Neuronal stem cell (in vitro differentiated cells): ENCODE measurements around the gene GALC.

Experiments
- DNase-seq: peaks from one replicate; pipeline ENCODE4 v3.0.0-alpha.2; 2013; ENCODE audit warnings: low spot score
- H2AFZ ChIP-seq: one replicate; pipeline ENCODE4 v1.6.1; 2013; ENCODE audit warnings: mild to moderate bottlenecking, low read length, inconsistent platforms
- H2AK5ac ChIP-seq: 2 replicates; pipeline ENCODE4 v1.6.1; 2013; ENCODE audit warnings: low read depth, mild to moderate bottlenecking, inconsistent platforms, low read length, moderate library complexity, mixed read lengths
- H2BK120ac ChIP-seq: 2 replicates; pipeline ENCODE4 v1.6.1; 2013; ENCODE audit warnings: low read depth, mild to moderate bottlenecking, inconsistent platforms, low read length, moderate library complexity, mixed read lengths
- H2BK12ac ChIP-seq: one replicate; pipeline ENCODE4 v1.6.1; 2013; ENCODE audit warnings: low read length, inconsistent platforms
- H2BK15ac ChIP-seq: 2 replicates; pipeline ENCODE4 v1.6.1; 2013; ENCODE audit warnings: mild to moderate bottlenecking, low read length, inconsistent platforms, mixed read lengths
- H2BK5ac ChIP-seq: one replicate; pipeline ENCODE4 v1.6.1; 2013; ENCODE audit warnings: inconsistent platforms, mild to moderate bottlenecking, low read length, moderate library complexity
- H3K14ac ChIP-seq: one replicate; pipeline ENCODE4 v1.6.1; 2013; ENCODE audit warnings: low read length, inconsistent platforms
- H3K18ac ChIP-seq: 2 replicates; pipeline ENCODE4 v1.6.1; 2013; ENCODE audit warnings: low read length, inconsistent platforms
- H3K23ac ChIP-seq: 2 replicates; pipeline ENCODE4 v1.6.1; 2013; ENCODE audit warnings: low read depth, mild to moderate bottlenecking, mixed read lengths, low read length, inconsistent platforms; ENCODE audit not compliant: poor library complexity
- H3K27ac ChIP-seq: replicated peaks from 3 replicates; pipeline ENCODE4 v1.5.1; 2013; ENCODE audit warnings: low read length, inconsistent platforms
- H3K27me3 ChIP-seq, 3 experiments: 2 replicates each; pipeline ENCODE4 v1.6.1; 2013; ENCODE audit warnings: low read length in 3 of 3, mild to moderate bottlenecking in 2 of 3, inconsistent platforms in 1 of 3, low read depth in 1 of 3, mixed read lengths in 1 of 3, moderate library complexity in 1 of 3; ENCODE audit not compliant: control insufficient read depth in 3 of 3, insufficient read depth in 3 of 3
- H3K36me3 ChIP-seq, 2 donors: replicated peaks in 1 of 2; 2 replicates each; pipeline ENCODE4 v1.6.1; 2013; ENCODE audit warnings: low read length in 2 of 2; ENCODE audit not compliant: control insufficient read depth in 2 of 2, insufficient read depth in 2 of 2
- H3K4ac ChIP-seq: 2 replicates; pipeline ENCODE4 v1.6.1; 2013; ENCODE audit warnings: inconsistent platforms, mild to moderate bottlenecking, low read length, moderate library complexity
- H3K4me1 ChIP-seq, 2 donors: 1 replicate in 1 of 2; 2 replicates in 1 of 2; pipeline ENCODE4 v1.6.1; 2013; ENCODE audit warnings: low read length in 2 of 2, low read depth in 1 of 2; ENCODE audit not compliant: control insufficient read depth in 2 of 2, insufficient read depth in 1 of 2
- H3K4me2 ChIP-seq: one replicate; pipeline ENCODE4 v1.6.1; 2013; ENCODE audit warnings: mild to moderate bottlenecking, low read length, inconsistent platforms; ENCODE audit not compliant: insufficient read depth, poor library complexity, severe bottlenecking
- H3K4me3 ChIP-seq, 2 donors: 2 replicates each; pipeline ENCODE4 v1.5.1; 2013; ENCODE audit warnings: low read length in 2 of 2, mild to moderate bottlenecking in 2 of 2, inconsistent platforms in 1 of 2, moderate library complexity in 1 of 2
- H3K79me1 ChIP-seq: one replicate; pipeline ENCODE4 v1.6.1; 2013; ENCODE audit warnings: low read depth, mild to moderate bottlenecking, inconsistent platforms, low read length, moderate library complexity
- H3K9ac ChIP-seq: one replicate; pipeline ENCODE4 v1.6.1; 2013; ENCODE audit warnings: mild to moderate bottlenecking, low read depth, low read length, inconsistent platforms; ENCODE audit not compliant: poor library complexity
- H3K9me3 ChIP-seq, 2 donors: replicated peaks in 1 of 2; 2 replicates each; pipeline versions ENCODE3 to v1.6.1; 2013; ENCODE audit warnings: low read length in 2 of 2, mild to moderate bottlenecking in 2 of 2, inconsistent platforms in 1 of 2, low read depth in 1 of 2, mixed read lengths in 1 of 2, moderate library complexity in 1 of 2; ENCODE audit not compliant: control insufficient read depth in 2 of 2, insufficient read depth in 1 of 2
- H4K8ac ChIP-seq: one replicate; pipeline ENCODE4 v1.6.1; 2013; ENCODE audit warnings: low read depth, mild to moderate bottlenecking, inconsistent platforms, low read length, moderate library complexity
- H4K91ac ChIP-seq: one replicate; pipeline ENCODE4 v1.6.1; 2013; ENCODE audit warnings: low read length, low read depth, mild to moderate bottlenecking, inconsistent platforms; ENCODE audit not compliant: poor library complexity
- WGBS, 2 donors: extraction: QIAGEN DNeasy Blood & Tissue Kit; methylation state at CpG; one replicate each; pipeline ENCODE4 v1.1.7; 2013; ENCODE audit warnings: missing lambda C conversion rate in 2 of 2, mixed read lengths in 1 of 2; ENCODE audit not compliant: insufficient read length in 2 of 2, insufficient replicate concordance in 1 of 2; ENCODE audit errors: extremely low coverage in 2 of 2; 5-methylcytosine and 5-hydroxymethylcytosine counted together

GALC gene

DNA sequence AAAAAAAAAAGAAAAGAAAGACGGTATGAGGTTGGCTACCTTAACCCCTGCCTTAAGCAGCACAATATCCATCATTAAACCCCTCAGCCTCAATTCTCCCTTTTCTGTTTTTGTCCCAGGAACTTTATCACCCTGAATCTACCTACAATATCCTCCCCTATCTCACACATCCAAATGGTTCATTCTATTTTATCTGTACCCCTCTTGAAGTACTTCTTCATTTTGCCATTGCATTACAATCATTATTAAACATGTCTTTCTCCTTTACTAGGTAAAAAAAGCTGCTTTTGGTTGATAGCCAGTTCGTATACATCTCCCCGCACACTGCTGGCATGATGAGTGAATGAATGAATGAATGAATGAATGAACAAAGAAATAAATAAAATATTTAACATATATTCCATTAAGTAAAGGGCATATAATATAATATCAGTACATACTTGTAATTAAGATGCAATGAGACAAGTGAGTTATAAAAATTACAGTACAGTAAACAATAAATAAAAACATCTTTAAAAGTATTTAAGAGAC, 11.6 kb upstream of the GALC start:
- Histone ChIP-seq H4K91ac (no peak overlapping the region), H3K4me3 (no peak overlapping the region), H3K23ac (no peak overlapping the region), H2BK15ac (no peak overlapping the region), H3K4ac (no peak overlapping the region), H4K8ac (no peak overlapping the region), H3K27me3 (no peaks in the 10 kb centered on the region), H2BK120ac (no peak overlapping the region), H2BK5ac (no peak overlapping the region), H2BK12ac (no peak overlapping the region), H3K14ac (no peak overlapping the region), H3K4me1 (no peaks in the 10 kb centered on the region), H3K9ac (no peak overlapping the region), H3K36me3 (no peaks in the 10 kb centered on the region), H3K9me3 (no peaks in the 10 kb centered on the region), H3K18ac (no peak overlapping the region), H2AFZ (no peak overlapping the region), H3K4me2 (no peak overlapping the region), H2AK5ac (no peak overlapping the region), H3K27ac (no peak overlapping the region), H3K79me1 (no peaks in the 10 kb centered on the region)
- no CpG with 5 or more reads among the region's 3 CpGs for WGBS, 2 donors
- DNase-seq: no peak

DNA sequence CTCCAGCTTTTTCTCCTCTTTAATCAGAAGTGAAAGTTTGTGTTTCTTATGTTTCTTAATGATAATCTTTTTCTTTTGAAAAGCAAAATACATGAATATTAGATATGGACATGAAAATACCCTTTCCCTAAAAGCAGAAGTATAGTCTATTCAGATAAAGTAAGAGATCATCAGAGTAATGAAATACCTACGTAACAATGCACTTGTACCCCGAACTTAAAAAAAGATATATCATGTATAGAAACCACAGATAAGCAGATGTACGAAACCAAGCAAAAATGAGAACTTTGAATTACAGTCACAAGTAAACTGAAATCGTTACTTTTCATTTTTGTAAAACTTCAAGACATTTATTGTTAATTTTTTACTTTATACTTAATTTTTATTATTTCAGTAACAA, 10.4 kb upstream of the GALC start:
- Histone ChIP-seq H2BK5ac (no peak overlapping the region), H4K91ac (no peak overlapping the region), H2AFZ (no peak overlapping the region), H3K4me1 (no peaks in the 10 kb centered on the region), H3K4me3 (no peak overlapping the region), H3K4ac (no peak overlapping the region), H3K9me3 (no peaks in the 10 kb centered on the region), H3K9ac (no peak overlapping the region), H2BK120ac (no peak overlapping the region), H3K36me3 (no peaks in the 10 kb centered on the region), H2BK15ac (no peak overlapping the region), H3K4me2 (no peak overlapping the region), H3K27ac (no peak overlapping the region), H3K79me1 (no peaks in the 10 kb centered on the region), H3K27me3 (no peaks in the 10 kb centered on the region), H3K18ac (no peak overlapping the region), H2AK5ac (no peak overlapping the region), H3K23ac (no peak overlapping the region), H4K8ac (no peak overlapping the region), H2BK12ac (no peak overlapping the region), H3K14ac (no peak overlapping the region)
- WGBS, 2 donors: no CpG with 5 or more reads among the region's 4 CpGs
- DNase-seq: no peak

DNA sequence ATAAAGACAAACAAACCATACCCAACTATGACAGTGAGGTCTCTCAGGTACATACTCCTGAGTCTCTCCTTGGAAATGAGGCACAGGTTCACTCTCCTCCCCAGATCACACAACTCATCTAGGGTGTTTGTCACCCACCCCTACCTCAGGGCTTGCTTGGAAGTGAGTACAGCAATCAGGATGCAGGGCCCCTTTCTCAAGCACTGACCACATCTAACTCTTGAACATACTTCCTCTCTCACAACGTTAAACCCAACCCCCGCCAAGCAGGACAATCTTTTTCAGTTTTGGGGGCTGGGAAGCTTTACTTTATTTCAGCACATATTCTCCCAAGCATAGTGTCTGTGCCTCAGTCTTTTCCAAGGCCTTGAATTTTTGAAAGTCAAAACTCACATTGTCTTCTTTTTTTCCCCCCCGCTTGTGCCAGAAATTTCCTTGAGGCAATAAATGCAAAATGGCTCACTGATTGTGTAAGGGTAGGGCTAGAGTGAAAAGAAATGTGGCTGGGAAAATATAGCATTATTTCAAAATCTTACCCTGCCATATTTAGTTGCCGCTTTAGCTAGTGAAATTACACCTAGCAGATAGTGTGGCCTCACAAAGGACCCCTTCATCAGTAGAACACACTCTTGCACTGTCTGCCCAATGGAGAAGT, 9.6 kb upstream of the GALC start:
- Histone ChIP-seq H3K9ac (no peak overlapping the region), H3K18ac (no peak overlapping the region), H2AK5ac (no peak overlapping the region), H3K79me1 (no peaks in the 10 kb centered on the region), H3K23ac (no peak overlapping the region), H2BK12ac (no peak overlapping the region), H4K91ac (no peak overlapping the region), H3K27me3 (no peaks in the 10 kb centered on the region), H4K8ac (no peak overlapping the region), H3K14ac (no peak overlapping the region), H3K4me1 (no peaks in the 10 kb centered on the region), H3K27ac (no peak overlapping the region), H3K9me3 (no peaks in the 10 kb centered on the region), H3K36me3 (no peaks in the 10 kb centered on the region), H2AFZ (no peak overlapping the region), H2BK120ac (no peak overlapping the region), H3K4me2 (no peak overlapping the region), H2BK5ac (no peak overlapping the region), H3K4ac (no peak overlapping the region), H3K4me3 (no peak overlapping the region), H2BK15ac (no peak overlapping the region)
- DNase-seq: no peak
- no CpG with 5 or more reads among the region's 4 CpGs for WGBS, 2 donors

DNA sequence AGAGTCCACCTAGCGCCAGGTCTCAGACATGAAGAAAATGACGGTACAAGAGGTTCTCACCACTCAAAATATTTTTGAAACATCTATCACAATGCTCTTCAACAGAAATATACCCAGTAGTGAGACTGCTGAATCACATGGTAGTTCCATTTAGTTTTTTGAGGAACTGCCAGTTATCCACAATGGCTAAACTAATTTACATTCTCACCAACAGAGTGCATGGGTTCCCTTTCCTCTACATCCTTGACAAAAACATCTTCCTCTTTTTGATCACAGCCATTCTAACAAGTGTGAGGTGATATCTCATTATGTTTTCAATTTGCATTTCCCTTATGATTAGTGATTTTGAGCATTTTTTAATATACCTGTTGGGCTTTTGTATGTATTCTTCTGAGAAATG, 6.3 kb upstream of the GALC start:
- Histone ChIP-seq H4K8ac (no peak overlapping the region), H2AFZ (no peak overlapping the region), H3K9ac (no peak overlapping the region), H3K27ac (no peak overlapping the region), H3K23ac (no peak overlapping the region), H3K79me1 (no peaks in the 10 kb centered on the region), H3K4ac (no peak overlapping the region), H4K91ac (no peak overlapping the region), H2BK12ac (no peak overlapping the region), H3K27me3 (no peaks in the 10 kb centered on the region), H3K4me1 (peaks cover 0 to 4% of the 10 kb centered on the region in 2 donors), H2BK15ac (no peak overlapping the region), H3K4me2 (no peak overlapping the region), H3K18ac (no peak overlapping the region), H3K14ac (no peak overlapping the region), H2BK5ac (no peak overlapping the region), H2AK5ac (no peak overlapping the region), H3K4me3 (no peak overlapping the region), H3K9me3 (no peaks in the 10 kb centered on the region), H3K36me3 (no peaks in the 10 kb centered on the region), H2BK120ac (no peak overlapping the region)
- DNase-seq: no peak
- WGBS, 2 donors: no CpG with 5 or more reads among the region's 2 CpGs
